H1 (cell line): ENCODE data around the gene PNO1. TPM values are rescaled to one million over a fixed set of nuclear protein-coding genes. Genes with fewer than 3 reads are reported as not detected.

Experiments
- CTCF ChIA-PET: fragments of 300-600 bp; sonication (Branson Sonifier 250); formaldehyde crosslinking; loops from one replicate; lab custom pipeline; 2021; ENCODE audit not compliant: partially characterized antibody; lab: Charles Lee
- POLR2A ChIA-PET: fragments of 300-600 bp; sonication (Branson Sonifier 250); formaldehyde crosslinking; loops from one replicate; lab custom pipeline; 2021; ENCODE audit warnings: inconsistent platforms; ENCODE audit not compliant: partially characterized antibody; lab: Charles Lee
- DNase-seq, 2 experiments: peaks; one replicate each; pipeline versions ENCODE4 v3.0.0 to v3.0.0-alpha.2; 2010 to 2022; ENCODE audit warnings: low spot score in 2 of 2, low read depth in 1 of 2, mixed read lengths in 1 of 2
- FAIRE-seq: peaks from 2 replicates; lab custom pipeline; 2011; peaks lifted over from hg19 to GRCh38; lab: Jason Lieb, UNC
- H2AFZ ChIP-seq: 2 replicates; pipeline ENCODE4 v1.8.1; 2012; ENCODE audit warnings: low read length, inconsistent platforms
- H2AK5ac ChIP-seq: 2 replicates; pipeline ENCODE4 v1.6.1; 2013; ENCODE audit warnings: low read depth, low read length
- H2BK120ac ChIP-seq: replicated peaks from 2 replicates; pipeline ENCODE3; 2013; ENCODE audit warnings: low read depth, low read length, inconsistent platforms
- H2BK12ac ChIP-seq: 2 replicates; pipeline ENCODE4 v1.6.1; 2013; ENCODE audit warnings: low read depth, low read length
- H2BK15ac ChIP-seq: 2 replicates; pipeline ENCODE4 v1.6.1; 2013; ENCODE audit warnings: low read length
- H2BK20ac ChIP-seq: 2 replicates; pipeline ENCODE4 v1.6.1; 2013; ENCODE audit warnings: low read length
- H2BK5ac ChIP-seq: 2 replicates; pipeline ENCODE4 v1.6.1; 2013; ENCODE audit warnings: low read depth, low read length
- H3K14ac ChIP-seq: 2 replicates; pipeline ENCODE4 v1.6.1; 2013; ENCODE audit warnings: inconsistent platforms; ENCODE audit not compliant: insufficient read length
- H3K18ac ChIP-seq: 2 replicates; pipeline ENCODE4 v1.6.1; 2013; ENCODE audit warnings: low read length; ENCODE audit errors: extremely low read depth
- H3K23ac ChIP-seq: 2 replicates; pipeline ENCODE4 v1.6.1; 2013; ENCODE audit warnings: inconsistent platforms; ENCODE audit not compliant: insufficient read length
- H3K23me2 ChIP-seq: 2 replicates; pipeline ENCODE4 v1.6.1; 2013; ENCODE audit warnings: low read depth, low read length
- H3K27ac ChIP-seq: 2 replicates; pipeline ENCODE4 v1.6.1; 2011; ENCODE audit warnings: low read depth, low read length, inconsistent platforms
- H3K27me3 ChIP-seq, 4 experiments: replicated peaks in 1 of 4; 1 replicate in 1 of 4; 2 replicates in 3 of 4; pipeline versions ENCODE4 v1.6.1 to v1.8.1; 2011 to 2013; ENCODE audit warnings: low read length in 3 of 4, mild to moderate bottlenecking in 3 of 4, inconsistent platforms in 2 of 4, mixed read lengths in 2 of 4, moderate library complexity in 1 of 4; ENCODE audit not compliant: control insufficient read depth in 3 of 4, insufficient read depth in 3 of 4; ENCODE audit errors: extremely low read depth in 1 of 4
- H3K36me3 ChIP-seq, 4 experiments: 2 replicates each; pipeline versions ENCODE4 v1.6.1 to v1.8.1; 2011 to 2013; ENCODE audit warnings: mild to moderate bottlenecking in 4 of 4, low read length in 3 of 4, moderate library complexity in 2 of 4, control low read depth in 1 of 4, inconsistent platforms in 1 of 4; ENCODE audit not compliant: insufficient read depth in 4 of 4, control insufficient read depth in 2 of 4
- H3K4ac ChIP-seq: replicated peaks from 2 replicates; pipeline ENCODE3; 2013; ENCODE audit warnings: low read length, low read depth, mixed read lengths, inconsistent platforms; ENCODE audit not compliant: insufficient read length
- H3K4me1 ChIP-seq, 4 experiments: replicated peaks in 1 of 4; 1 replicate in 1 of 4; 2 replicates in 3 of 4; pipeline versions ENCODE4 v1.6.1 to v1.8.1; 2011 to 2013; ENCODE audit warnings: low read length in 3 of 4, inconsistent platforms in 2 of 4, mixed read lengths in 1 of 4; ENCODE audit not compliant: insufficient read depth in 4 of 4, control insufficient read depth in 3 of 4
- H3K4me2 ChIP-seq, 2 experiments: 2 replicates each; pipeline versions ENCODE4 v1.6.1 to v1.8.1; 2011 to 2013; ENCODE audit warnings: low read depth in 2 of 2, low read length in 2 of 2, control low read depth in 1 of 2, inconsistent platforms in 1 of 2, mild to moderate bottlenecking in 1 of 2; ENCODE audit not compliant: insufficient read depth in 1 of 2
- H3K4me3 ChIP-seq, 4 experiments: fragments of 200-600, 300-600 bp in 1 of 4; sonication (generic), shearing (Covaris generic), sonication (Bioruptor Twin) in 1 of 4; 2 replicates each; pipeline versions ENCODE4 v1.5.1 to v1.8.1; 2011 to 2016; ENCODE audit warnings: low read length in 4 of 4, low read depth in 3 of 4, control low read depth in 2 of 4, inconsistent platforms in 2 of 4, mild to moderate bottlenecking in 2 of 4, mixed read lengths in 1 of 4, moderate library complexity in 1 of 4; ENCODE audit not compliant: insufficient read depth in 2 of 4; ENCODE audit errors: extremely low read depth in 1 of 4
- H3K56ac ChIP-seq: replicated peaks from 2 replicates; pipeline ENCODE3; 2013; ENCODE audit warnings: low read depth, mild to moderate bottlenecking, mixed read lengths, low read length, inconsistent platforms; ENCODE audit not compliant: insufficient read length
- H3K79me1 ChIP-seq: 2 replicates; pipeline ENCODE4 v1.6.1; 2013; ENCODE audit warnings: low read depth, low read length, control low read depth
- H3K79me2 ChIP-seq, 2 experiments: 2 replicates each; pipeline versions ENCODE4 v1.6.1 to v1.8.1; 2012 to 2013; ENCODE audit warnings: low read length in 2 of 2, mild to moderate bottlenecking in 2 of 2, inconsistent platforms in 1 of 2; ENCODE audit not compliant: insufficient read depth in 2 of 2, control insufficient read depth in 1 of 2
- H3K9ac ChIP-seq, 4 experiments: replicated peaks in 1 of 4; 1 replicate in 1 of 4; 2 replicates in 3 of 4; pipeline versions ENCODE4 v1.6.1 to v1.8.1; 2011 to 2013; ENCODE audit warnings: low read depth in 3 of 4, low read length in 3 of 4, control low read depth in 2 of 4, mild to moderate bottlenecking in 2 of 4, moderate library complexity in 2 of 4, inconsistent platforms in 1 of 4; ENCODE audit errors: extremely low read depth in 1 of 4
- H3K9me3 ChIP-seq, 2 experiments: 2 replicates each; pipeline versions ENCODE4 v1.6.1 to v1.8.1; 2012 to 2013; ENCODE audit warnings: mild to moderate bottlenecking in 2 of 2, moderate library complexity in 2 of 2, control low read depth in 1 of 2, inconsistent platforms in 1 of 2, low read depth in 1 of 2, low read length in 1 of 2, mixed read lengths in 1 of 2; ENCODE audit not compliant: insufficient read depth in 2 of 2
- H4K20me1 ChIP-seq, 2 experiments: replicated peaks in 1 of 2; 2 replicates each; pipeline versions ENCODE3 to v1.8.1; 2011 to 2013; ENCODE audit warnings: inconsistent platforms in 2 of 2, low read length in 2 of 2, mild to moderate bottlenecking in 1 of 2; ENCODE audit not compliant: insufficient read depth in 2 of 2, control insufficient read depth in 1 of 2
- H4K5ac ChIP-seq: 2 replicates; pipeline ENCODE4 v1.6.1; 2013; ENCODE audit warnings: low read length, low read depth, mixed read lengths, inconsistent platforms; ENCODE audit not compliant: insufficient read length
- H4K8ac ChIP-seq: 2 replicates; pipeline ENCODE4 v1.8.0; 2013; ENCODE audit warnings: mild to moderate bottlenecking, moderate library complexity, low read length, inconsistent platforms; ENCODE audit not compliant: insufficient read depth; ENCODE audit errors: extremely low read depth
- H4K91ac ChIP-seq: replicated peaks from 2 replicates; pipeline ENCODE3; 2013; ENCODE audit warnings: low read length, mixed read lengths, inconsistent platforms; ENCODE audit not compliant: insufficient read length
- KDM4A ChIP-seq: IDR thresholded peaks from one replicate; pipeline ENCODE4 v1.7.1; 2012; ENCODE audit warnings: low read depth, mild to moderate bottlenecking, moderate library complexity, low read length, inconsistent platforms; ENCODE audit not compliant: severe bottlenecking
- POLR2A ChIP-seq, 2 experiments: IDR thresholded peaks; 1 replicate in 1 of 2; 2 replicates in 1 of 2; pipeline ENCODE4 v1.6.1; 2011; ENCODE audit warnings: low read depth in 2 of 2, low read length in 2 of 2, mild to moderate bottlenecking in 2 of 2; ENCODE audit errors: control extremely low read depth in 1 of 2
- RFX5 ChIP-seq: IDR thresholded peaks from 2 replicates; pipeline ENCODE4 v1.6.1; 2011; ENCODE audit warnings: low read depth, low read length, improper control_type of control experiment, borderline replicate concordance
- SP4 ChIP-seq: IDR thresholded peaks from 2 replicates; pipeline ENCODE4 v1.6.1; 2012; ENCODE audit warnings: low read length, inconsistent platforms
- WGBS, 2 experiments: shearing (Covaris generic) in 1 of 2; methylation state at CpG; one replicate each; pipeline versions ENCODE4 v1.1.6 to v1.1.7; 2013 to 2015; ENCODE audit warnings: low lambda C conversion rate in 2 of 2, mixed read lengths in 2 of 2, inconsistent platforms in 1 of 2, low coverage in 1 of 2, missing lambda C conversion rate in 1 of 2; ENCODE audit not compliant: insufficient replicate concordance in 2 of 2, insufficient coverage in 1 of 2, insufficient read length in 1 of 2; ENCODE audit errors: extremely low coverage in 1 of 2, missing lambda C conversion rate in 1 of 2; 5-methylcytosine and 5-hydroxymethylcytosine counted together
- polyA plus RNA-seq, 7 experiments: library from polyadenylated mRNA; depleted of rRNA in 3 of 7; stranded (reverse) in 5 of 7; unstranded in 2 of 7; fragments of >200 nt in 5 of 7; fragments of 200-250 nt in 2 of 7; gene quantifications; 1 replicate in 5 of 7; 2 replicates in 1 of 7; 4 replicates in 1 of 7; pipeline versions ENCODE4 v1.2.1 to v1.2.3, GENCODE V29; 2011 to 2013; ENCODE audit warnings: missing spikeins in 2 of 7, mixed read lengths in 2 of 7
- total RNA-seq: library from RNA; stranded (reverse); fragmentation: NEBNext Ultra II Directional; extraction: Animal tissue kit (Norgen Biotek cat#: 25700); gene quantifications from 2 replicates; pipeline ENCODE4 v1.2.1, GENCODE V29; 2021

Gene PNO1
- total and polyA plus RNA-seq, 2 of the 8 experiments (the other 6 are each of a cell fraction or from before 2014, with no cell fraction given): 18.6 to 33.2 TPM

DNA sequence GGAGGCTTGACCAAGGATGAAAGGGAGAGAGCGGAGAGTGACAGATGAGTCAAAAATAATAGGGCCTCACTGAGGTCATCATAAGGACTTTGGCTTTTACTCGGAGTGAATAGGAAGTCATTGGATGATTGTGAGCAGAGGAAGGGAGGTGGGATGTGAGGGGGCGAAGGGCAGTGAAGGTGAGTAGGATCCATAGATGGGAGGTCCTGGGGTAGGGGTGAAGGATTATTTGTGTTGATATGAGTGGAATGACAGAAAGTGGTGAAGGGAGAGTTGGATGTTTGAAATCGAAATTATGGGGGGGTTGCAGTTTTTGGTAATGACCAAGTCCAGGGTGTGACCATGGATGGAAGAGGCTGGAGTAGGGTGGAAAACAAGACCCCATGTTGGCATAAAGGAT lies 14.0 kb downstream of the PNO1 start:
- H3K27ac ChIP-seq: no peak overlapping the region
- no peak overlapping the region for H2AK5ac ChIP-seq
- ChIA-PET CTCF (interaction anchor here (0.6 to 1.0 kb wide), 2 partner anchors 11 to 46 kb away, joined by 3 to 4 read pairs; no protein-coding TSS in a partner anchor), POLR2A (interaction anchor here (7.4 kb wide), 1 partner anchor 15 kb away, joined by 57 read pairs; the partner anchor contains the start of gene PNO1)
- H2BK20ac ChIP-seq: no peak overlapping the region
- no peak overlapping the region for H3K23ac ChIP-seq
- H4K20me1 ChIP-seq: peaks cover 5 to 8% of the 10 kb centered on the region in 2 experiments
- peaks cover 0 to 9% of the 10 kb centered on the region in 2 experiments; a peak in 1 of 4 replicates for H3K79me2 ChIP-seq
- H3K9me3 ChIP-seq: no peaks in the 10 kb centered on the region
- DNase-seq (no peak), FAIRE-seq (no peak)
- no peak overlapping the region for H2BK120ac ChIP-seq
- H3K4me1 ChIP-seq: no peaks in the 10 kb centered on the region
- no peak overlapping the region for H4K5ac ChIP-seq
- no peak overlapping the region for H3K4me3 ChIP-seq
- H3K56ac ChIP-seq: no peak overlapping the region
- H3K79me1 ChIP-seq: no peaks in the 10 kb centered on the region; the same call in 1 of the 2 replicates
- 97 to 100% methylated on average over 1 to 4 of the region's 4 CpGs for WGBS, 2 experiments
- H3K36me3 ChIP-seq: peaks cover 9 to 53% (median 17%) of the 10 kb centered on the region in 4 experiments; a peak in 6 of 8 replicates
- H3K27me3 ChIP-seq: no peaks in the 10 kb centered on the region
- H4K8ac ChIP-seq: no peak overlapping the region
- H3K9ac ChIP-seq: no peak overlapping the region
- no peak overlapping the region for H3K4me2 ChIP-seq
- no peak overlapping the region for H4K91ac ChIP-seq
- H3K23me2 ChIP-seq: no peaks in the 10 kb centered on the region
- no peak overlapping the region for H3K18ac ChIP-seq
- H2BK12ac ChIP-seq: no peak overlapping the region
- no peak overlapping the region for H2AFZ ChIP-seq
- H3K14ac ChIP-seq: no peak overlapping the region
- H2BK5ac ChIP-seq: no peak overlapping the region
- H3K4ac ChIP-seq: no peak overlapping the region
- H2BK15ac ChIP-seq: no peak overlapping the region
- TF ChIP-seq SP4 (no peak), POLR2A (IDR thresholded peaks at IDR 0.05; ENCODE audit: control extremely low read depth in 1 of 2, low read depth in 2 of 2, low read length in 2 of 2) (no peak), KDM4A (no peak), RFX5 (no peak)
